GM18873 (cell line): Measurements from ENCODE around the gene TRIM29.

ENCODE experiments used
- ATAC-seq: cut with Tn5 transposase; IDR thresholded peaks from one replicate; pipeline ENCODE4 v1.9.1; 2021; ENCODE audit warnings: mild to moderate bottlenecking, moderate library complexity, moderate number of reproducible peaks; ENCODE audit not compliant: unreplicated experiment, low FRiP score

Gene TRIM29

DNA sequence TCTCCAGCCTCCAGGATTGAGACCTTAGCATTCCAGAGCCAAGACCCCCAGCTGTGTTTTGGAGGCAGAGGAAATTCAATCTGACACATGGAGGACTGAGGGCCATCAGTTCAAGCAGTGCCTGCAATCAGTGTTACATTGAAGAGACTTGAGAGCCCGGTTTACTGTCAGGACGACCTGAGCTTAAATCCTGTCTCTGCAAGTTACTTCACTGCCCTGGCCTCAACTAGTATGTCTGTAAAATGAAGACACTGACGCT lies 35.1 kb downstream of the TRIM29 start:
- no peak for ATAC-seq

DNA sequence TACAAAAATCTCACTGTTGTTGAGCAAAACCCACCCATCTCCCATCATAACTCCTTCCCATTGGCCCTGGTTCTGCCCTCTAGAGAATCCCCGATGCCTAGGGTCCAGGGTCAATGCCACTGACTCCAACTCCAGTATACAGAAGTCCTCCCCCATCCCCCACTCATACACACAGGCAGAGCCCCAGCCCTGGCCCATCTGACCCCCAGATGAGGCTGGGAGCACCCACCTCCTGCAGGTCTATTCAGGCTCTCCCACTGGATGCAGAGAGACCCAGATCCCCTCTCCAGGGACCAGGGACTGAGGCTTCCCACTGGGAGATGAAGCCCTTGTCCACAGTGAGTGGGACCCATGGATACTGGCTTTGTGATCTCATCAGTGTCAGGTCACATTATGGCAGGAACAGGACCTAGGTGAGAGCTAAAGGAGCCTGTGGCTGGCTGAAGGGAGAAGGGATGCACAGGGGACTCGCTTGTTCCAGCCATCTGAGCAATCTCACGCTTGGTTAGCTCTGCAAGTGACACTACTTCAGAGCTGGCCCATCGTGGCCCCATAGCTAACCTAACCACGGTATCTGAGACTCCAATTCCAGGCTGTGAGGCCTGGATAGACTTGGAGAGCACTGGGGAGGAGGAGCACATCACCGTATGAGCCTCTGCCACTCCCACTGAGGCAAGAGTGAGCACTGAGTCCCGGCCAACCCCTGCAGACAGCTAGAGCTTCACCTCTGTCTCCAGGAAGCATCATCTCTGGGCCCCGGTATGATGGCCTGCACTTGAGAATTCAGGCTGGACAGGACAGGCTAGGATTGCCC lies 35.7 kb downstream of the TRIM29 start:
- no peak for ATAC-seq

DNA sequence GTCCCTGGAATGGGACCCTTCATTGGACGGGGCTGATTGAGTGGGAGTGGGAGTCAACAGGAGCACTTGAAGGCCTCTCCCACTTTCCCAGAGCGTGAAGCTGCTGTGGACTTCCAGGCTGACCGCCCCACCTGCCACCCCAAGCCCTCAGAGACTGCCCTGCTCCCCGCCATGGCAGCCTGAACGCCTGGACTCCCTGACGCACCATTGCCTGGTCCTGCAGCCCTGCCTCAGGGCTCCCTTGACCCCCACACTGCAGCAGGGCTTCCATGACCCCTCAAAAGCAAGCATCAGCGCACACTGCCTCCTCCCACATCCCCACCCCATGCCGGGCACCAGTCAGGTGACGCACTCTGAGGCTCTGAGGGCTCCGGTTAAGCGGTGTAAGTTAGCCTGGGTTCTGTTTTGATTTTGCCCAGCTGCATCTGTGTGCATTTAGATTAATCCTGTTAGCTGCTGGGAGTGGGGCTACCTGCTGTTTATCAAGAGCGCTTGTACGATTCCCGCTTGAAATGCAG lies 39.4 kb downstream of the TRIM29 start:
- no peak for ATAC-seq

DNA sequence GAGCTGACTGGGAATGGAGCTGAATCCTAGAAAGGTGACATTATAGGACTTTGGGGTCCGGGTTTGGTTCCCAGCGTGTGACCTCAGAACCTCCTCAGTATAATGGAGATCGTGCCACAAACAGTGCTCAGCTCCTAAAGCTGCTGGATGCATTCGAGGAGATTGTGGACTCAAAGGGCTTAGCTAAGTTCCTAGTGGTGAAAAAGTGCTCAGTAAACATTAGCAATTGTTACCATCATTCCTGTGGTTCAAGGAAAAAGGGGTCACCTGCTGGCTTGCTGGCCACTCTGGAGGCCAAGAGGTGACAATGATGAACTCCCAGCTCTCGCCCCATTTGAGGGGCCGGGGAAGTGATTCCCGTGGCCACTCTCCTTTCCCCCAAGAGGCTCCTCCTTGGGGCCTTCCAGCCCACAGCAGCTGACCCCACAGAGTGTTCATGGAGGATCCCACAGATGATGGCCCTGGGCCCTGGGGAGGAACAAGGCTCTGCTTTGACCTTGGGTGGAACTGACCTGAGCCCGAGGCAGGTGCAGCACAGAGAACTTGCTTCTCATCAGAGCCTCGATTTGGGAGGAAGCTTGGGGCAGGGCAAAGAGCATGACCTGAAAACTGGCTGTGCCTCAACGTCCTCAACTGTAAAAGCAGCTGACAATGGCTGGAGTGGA lies 40.1 kb downstream of the TRIM29 start:
- no peak for ATAC-seq

DNA sequence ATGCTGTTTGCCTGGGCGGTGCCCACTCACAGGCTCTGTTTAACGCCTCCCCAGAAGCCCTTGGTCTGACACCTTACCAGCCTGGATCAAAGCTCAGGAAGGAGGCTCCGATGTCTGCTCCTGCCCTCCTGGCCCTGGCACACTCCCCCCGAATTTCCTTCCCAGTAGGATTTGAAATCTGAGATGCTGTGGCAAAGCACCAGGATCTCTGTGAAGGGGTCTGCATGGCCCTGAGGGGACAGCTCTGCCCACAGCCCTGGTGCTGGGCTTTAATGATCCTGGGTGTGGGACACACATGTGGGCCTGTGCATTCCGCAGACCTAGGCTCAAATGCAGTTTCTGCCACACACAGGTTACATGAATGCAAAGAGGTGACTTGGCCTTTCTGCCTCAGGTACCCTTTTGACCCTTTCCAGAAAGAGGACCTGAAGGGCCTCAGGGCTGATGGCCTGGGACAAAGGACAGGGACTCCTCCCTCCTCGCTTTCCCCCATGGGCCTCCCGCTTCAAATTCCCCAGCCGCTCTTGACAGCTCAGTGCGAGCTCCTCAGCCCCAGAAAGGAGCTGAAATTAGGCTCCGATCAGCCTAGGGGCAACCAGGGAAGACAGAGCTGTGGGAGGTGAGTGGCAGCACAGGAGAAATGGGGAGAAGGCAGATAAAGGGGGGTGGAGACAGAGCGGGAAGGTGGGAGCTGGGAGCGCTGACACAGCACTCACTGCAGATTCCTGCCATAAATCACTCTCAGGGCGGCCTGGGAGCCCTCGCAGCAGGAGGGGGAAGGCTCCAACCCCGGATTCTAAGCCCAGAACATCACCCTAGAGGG lies 41.3 kb downstream of the TRIM29 start:
- no peak for ATAC-seq

DNA sequence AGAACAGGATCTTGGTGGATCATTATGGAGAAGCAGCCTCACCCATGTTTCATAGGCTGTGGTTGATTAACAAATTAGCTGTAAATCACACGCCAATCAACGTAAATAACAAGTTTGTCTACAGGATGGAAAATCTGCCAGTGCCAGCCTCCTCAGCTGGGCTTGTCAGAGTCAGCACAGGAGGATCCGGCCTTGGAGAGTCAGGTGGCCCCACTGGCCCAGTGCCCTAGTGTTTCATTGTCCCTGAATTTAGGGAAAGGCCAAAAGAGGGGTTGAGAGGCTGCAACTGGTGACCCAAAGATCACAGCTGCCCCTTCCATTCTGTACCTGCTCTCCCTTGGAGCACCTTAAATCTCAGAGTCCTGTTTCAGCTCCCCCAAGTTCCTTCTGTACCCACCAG lies 42.4 kb downstream of the TRIM29 start:
- no peak for ATAC-seq

DNA sequence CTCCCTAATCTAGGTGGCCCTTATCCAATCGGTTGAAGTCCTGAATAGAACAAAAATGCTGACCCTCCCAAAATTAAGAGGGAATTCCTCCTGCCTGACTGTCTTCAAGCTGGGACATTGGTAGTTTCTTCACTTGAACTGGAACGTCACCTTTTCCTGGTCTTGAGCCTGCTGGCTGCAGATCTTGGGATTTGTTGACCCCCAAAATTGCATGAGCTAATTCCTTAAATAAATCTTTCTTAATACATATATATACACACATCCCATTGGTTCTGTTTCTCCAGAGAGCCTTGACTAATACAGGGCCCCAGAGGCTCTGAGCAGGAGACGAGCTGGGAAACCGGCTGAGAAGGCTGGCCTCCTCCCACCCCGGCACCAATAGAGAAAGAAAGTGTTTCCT lies 46.2 kb downstream of the TRIM29 start:
- ATAC-seq = no peak

DNA sequence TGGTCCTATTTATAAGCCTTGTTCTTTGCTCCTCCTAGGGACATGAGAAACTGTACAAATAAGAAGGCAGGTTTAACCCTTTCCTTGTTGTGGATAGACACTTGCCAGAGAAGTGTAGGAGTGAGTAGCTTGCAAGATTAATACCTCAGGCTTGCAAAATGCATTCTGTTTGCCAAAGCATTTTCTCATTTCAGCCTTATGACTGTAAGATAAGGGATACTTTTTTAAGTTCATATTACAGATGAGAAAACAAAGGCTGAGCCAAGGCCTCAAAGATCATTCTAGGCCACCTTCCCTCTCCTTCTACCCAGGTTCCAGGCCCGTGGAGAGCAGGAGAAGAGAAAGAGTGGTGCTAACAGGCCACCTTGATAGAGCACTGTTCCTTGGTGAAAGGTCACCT lies 46.8 kb downstream of the TRIM29 start:
- no peak for ATAC-seq

DNA sequence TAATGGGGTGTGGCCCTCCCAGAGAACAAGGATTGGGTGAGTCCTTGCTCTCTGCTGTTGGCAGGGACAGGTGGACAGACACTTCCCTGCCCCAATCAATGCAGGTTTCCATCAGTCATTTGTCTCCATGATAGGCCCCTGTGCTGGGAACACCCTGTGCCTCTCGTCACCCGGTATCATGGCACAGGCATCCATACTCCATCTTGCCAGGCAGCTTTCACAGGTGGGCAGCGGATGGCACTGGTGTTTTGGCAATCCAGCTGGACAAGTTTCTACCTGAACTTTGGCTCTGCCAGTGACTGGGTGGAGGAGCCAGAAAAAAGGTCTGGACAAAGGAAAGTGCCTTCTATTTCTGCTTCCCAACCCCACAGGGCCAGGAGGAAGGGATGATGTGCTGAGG lies 47.5 kb downstream of the TRIM29 start:
- no peak for ATAC-seq

DNA sequence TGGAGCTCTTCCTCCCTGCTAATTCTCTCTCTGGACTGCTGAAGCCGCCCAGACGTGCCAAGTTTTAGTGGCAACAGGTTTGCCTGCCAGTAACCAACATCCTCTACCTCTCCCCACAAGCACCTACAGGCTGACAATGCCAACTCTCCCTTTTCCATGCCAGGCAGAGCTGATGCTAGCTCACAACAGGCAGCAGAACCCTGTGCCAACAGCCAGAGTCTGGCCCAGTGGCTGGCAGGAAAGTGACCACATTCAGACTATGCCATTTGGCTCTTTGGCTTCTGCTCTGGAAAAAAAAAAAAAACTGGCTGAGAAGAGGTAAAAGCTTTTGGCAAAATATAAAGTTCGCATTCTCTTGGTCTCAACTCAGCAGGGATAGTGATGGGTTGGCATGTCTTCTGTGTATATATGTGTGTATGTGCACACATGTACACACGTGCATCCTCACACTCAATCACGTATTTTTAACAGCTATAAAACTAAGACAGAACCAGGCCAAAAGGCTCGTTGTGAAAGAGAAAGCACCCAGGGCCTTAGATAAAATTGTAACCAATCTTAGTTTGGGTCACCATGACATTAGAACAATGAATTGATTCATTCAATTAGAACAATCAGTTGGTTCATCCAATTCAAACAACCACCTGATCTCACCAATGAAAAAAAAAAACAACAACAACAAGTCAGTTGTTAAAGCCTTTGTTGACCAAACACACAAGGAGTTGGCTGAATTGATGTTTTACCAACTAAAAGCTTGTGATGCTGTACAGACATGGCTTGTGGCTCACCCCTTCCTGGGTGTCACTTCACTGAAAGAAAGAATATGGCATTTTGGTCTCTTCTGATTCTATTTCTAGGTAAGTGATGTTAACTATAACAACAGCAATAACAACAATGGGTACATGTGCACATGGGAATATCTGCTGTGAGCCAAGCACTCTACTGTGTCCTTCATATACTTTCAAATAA lies 48.6 kb downstream of the TRIM29 start:
- ATAC-seq = no peak

DNA sequence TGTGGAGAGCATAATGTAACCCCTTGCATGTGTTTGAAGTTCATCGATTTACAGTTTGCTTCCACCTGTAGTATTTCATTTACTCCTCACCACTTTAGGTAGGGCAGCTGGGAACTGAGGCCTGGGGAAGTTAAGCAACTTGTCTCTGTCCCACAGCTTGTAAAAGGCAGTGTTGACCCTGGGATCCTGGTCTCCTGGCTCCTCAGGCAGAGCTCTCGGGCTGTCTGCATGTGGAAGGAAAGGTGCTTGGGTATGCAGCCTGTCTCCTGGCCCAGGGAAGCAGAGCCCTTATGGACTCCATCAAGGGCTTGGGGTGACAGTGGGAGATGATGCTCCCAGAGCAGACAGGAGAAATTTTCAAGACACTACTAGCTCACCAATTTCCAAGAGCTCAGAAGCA lies 49.9 kb downstream of the TRIM29 start:
- ATAC-seq = no peak

DNA sequence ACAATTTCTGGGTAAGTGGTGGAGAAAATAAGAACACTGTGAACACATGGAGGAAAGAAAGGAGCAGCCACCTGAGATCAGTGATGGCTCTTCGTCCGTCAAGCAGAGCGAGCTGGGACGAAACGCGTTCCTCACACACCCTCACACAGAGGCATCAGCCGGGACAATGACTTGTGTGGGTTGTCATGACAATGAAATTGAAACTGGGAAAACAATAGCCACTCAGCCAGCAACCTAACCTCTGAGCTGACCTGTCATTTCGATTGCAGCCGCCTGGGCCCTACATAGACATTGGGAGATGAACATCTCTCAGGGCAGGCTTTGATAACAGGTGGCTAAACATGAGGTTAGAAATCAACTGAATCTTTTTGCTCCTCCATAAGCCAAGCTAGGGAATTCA lies 51.3 kb downstream of the TRIM29 start:
- no peak for ATAC-seq

DNA sequence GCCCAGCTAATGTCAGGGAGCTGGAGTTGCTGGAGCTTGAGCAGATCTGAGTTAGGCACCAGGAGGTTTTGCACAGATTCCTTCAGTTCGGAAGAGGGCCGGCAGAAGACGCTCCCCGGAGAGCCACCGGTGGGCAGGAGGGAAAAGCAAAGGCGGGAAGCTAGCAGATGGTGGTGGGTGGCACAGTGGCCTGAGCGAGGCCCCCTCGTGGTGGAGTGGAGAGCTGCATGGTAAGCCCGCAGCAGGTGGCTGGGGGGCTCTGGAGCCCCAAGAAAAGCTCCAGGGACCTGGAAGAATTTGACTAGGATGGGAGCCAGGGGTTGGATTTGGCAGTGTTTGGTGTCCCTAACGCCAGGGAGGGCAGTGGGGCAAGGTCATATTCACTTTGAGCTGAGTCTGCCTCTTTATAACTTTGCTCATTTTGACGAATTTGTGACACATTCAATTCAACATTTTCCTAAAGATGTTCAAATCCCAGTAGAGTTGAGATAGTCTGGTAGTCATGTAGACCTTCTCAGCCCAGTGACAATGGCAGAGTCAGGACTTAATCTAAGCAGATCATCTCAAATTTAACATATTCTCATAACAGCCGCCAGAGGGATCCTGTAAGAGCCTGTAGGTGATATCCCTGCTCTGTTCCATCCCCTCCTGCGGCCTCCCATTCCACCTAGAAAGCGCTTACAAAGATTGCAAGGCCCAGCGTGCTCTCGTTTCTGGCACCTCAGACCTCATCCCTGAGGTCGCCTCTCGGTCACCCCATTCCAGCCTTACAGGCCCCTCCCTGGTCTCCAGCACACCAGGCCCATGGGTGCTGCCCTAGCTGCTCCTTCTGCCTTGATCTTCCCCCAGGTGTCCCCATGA lies 57.9 kb downstream of the TRIM29 start:
- no peak for ATAC-seq

DNA sequence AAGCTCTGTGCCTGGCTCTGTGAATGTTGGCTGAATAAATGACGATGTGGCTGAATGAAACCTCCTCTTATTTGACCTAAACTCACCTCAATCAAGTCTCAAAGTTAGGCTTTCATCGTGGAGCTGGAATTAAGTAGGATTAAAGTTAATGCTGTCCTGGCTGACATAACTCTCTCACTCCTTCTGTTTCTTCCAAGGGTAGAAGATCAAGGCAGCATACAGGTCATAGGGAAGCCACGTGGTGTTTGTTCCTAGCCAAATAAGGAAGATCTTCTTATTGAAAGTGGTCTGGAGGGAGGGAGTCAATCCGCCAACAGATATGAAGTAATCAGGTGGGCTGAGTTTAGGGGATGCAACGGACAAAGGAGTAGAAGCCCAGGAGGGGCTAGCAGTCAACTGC lies 59.5 kb downstream of the TRIM29 start:
- no peak for ATAC-seq

DNA sequence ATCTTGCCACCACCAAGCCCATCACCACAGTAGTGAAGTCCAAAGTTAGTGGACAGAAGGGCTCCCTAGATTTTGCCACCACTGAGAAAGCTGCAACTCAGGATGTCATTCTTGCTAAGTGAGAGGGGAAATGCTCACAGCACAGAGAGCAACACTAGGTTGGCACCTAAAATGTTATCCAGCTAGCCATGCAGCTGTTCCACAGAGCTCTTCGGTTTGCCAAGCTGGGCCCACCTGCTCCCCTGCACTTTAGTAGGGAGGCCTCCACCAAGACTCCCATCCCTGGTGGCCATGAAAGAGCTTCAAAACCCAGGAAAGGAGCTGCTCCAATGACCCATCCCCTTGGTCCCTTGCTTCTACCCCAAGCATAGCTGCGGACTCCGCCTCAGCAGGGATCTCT lies 63.8 kb downstream of the TRIM29 start:
- no peak for ATAC-seq

DNA sequence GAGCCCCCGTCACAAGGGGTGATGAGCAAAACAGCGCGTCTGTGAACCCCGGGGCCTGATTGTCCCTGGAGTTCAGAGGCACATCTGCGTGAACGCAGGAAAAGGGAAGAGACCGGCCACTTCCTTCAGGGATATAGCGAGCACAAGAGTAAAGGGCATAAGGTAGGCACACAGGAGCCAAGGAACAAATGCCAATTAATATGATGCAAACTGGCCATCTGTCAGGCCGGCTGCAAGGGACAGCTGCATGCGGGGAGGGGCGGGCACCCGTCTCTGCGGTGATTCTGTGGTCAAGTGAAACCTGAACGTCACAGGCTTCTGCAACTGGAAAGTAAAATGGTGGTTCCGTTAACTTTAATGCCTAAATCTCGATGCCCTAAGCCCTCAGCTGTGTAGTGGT lies 64.7 kb downstream of the TRIM29 start:
- ATAC-seq = no peak

DNA sequence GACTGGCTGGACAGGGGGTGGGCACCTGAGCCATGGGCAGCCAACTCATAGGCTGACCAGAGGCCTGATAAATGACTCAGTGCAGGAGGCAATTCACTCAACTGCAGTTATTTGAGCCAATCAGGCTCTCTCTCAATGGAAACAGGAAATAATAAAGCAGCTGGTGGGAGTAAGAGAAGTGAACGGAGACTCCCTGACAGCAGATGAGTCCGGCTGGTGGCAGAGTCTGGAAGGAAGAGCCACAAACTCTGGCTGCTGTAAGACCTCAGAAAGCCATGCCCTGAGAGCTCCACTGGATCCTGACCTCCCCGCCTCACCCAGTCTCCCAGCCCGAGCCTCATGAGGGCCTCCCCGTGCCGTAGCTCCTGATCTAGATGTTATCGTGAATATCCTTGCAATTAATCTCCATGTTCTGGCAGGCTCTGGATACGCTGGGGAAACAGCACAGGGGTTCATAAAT lies 69.8 kb downstream of the TRIM29 start:
- no peak for ATAC-seq

DNA sequence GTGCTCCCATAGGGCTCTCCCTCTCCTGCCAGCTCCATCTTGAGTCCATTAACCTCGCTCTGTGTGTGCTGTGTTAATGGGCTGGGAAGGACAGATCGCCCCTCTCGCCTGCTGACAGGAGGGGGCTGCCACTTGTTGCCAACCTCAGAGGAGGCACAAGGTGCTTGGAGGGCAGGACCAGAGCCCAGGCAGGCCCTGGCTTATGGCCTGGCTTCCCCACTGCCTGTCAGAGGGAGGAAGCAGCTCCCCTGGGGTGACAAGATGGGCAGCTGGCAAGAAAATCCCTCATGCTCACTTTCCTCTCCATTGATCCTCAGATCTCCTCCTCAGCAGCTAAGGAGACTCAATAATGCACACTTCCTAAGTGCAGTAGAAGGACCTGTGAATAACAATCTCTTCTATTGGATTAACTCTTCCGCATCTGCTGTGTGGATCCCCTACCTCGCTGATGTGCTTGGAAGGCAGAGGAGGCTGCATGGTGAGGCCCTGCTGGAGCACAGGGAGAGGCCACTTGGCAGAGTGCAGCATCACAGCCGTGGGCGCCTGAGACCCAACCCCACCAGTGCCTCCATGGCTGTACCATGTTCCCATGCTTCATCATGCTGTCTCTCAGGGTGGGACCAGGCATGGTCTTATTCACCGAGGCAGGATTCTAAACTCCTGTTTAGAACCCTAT lies 70.3 kb downstream of the TRIM29 start:
- no peak for ATAC-seq
